Measurements from ENCODE around the gene PXDN.

Gene PXDN

DNA sequence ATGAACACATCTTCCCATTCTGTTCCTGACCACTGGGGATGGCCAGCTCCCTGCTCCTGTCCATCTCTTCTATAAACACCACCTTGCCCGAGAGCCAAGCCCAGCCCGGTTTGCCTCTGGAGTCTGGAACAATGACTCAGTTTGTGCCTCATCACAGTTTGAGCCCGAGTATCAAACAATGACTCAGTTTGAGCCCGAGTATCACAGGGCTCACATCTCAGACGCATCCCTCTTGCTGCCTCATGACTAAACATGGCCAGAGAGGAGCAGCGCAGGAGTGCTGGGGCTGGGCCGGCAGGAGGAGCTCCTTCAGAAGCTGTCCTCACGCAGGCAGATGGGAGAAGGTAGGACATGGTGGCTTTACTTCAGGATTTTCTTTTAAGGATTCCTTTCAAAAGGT is 68.7 kb downstream of the PXDN start:
- TF ChIP-seq ZNF23 (tag by site-specific recombination; IDR thresholded peaks at IDR 0.05; ENCODE audit: borderline replicate concordance): no peak
- TF ChIP-seq IKZF3 (tag by site-specific recombination; IDR thresholded peaks at IDR 0.05): no peak
- TF ChIP-seq, protein P1, sequence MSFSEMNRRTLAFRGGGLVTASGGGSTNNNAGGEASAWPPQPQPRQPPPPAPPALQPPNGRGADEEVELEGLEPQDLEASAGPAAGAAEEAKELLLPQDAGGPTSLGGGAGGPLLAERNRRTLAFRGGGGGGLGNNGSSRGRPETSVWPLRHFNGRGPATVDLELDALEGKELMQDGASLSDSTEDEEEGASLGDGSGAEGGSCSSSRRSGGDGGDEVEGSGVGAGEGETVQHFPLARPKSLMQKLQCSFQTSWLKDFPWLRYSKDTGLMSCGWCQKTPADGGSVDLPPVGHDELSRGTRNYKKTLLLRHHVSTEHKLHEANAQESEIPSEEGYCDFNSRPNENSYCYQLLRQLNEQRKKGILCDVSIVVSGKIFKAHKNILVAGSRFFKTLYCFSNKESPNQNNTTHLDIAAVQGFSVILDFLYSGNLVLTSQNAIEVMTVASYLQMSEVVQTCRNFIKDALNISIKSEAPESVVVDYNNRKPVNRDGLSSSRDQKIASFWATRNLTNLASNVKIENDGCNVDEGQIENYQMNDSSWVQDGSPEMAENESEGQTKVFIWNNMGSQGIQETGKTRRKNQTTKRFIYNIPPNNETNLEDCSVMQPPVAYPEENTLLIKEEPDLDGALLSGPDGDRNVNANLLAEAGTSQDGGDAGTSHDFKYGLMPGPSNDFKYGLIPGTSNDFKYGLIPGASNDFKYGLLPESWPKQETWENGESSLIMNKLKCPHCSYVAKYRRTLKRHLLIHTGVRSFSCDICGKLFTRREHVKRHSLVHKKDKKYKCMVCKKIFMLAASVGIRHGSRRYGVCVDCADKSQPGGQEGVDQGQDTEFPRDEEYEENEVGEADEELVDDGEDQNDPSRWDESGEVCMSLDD (tag by site-specific recombination; IDR thresholded peaks at IDR 0.05): no peak
- TF ChIP-seq, protein P2, sequence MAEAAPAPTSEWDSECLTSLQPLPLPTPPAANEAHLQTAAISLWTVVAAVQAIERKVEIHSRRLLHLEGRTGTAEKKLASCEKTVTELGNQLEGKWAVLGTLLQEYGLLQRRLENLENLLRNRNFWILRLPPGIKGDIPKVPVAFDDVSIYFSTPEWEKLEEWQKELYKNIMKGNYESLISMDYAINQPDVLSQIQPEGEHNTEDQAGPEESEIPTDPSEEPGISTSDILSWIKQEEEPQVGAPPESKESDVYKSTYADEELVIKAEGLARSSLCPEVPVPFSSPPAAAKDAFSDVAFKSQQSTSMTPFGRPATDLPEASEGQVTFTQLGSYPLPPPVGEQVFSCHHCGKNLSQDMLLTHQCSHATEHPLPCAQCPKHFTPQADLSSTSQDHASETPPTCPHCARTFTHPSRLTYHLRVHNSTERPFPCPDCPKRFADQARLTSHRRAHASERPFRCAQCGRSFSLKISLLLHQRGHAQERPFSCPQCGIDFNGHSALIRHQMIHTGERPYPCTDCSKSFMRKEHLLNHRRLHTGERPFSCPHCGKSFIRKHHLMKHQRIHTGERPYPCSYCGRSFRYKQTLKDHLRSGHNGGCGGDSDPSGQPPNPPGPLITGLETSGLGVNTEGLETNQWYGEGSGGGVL (tag by site-specific recombination; IDR thresholded peaks at IDR 0.05): no peak
- TF ChIP-seq ZNF426 (tag by site-specific recombination; IDR thresholded peaks at IDR 0.05): no peak
- TF ChIP-seq, protein P3, sequence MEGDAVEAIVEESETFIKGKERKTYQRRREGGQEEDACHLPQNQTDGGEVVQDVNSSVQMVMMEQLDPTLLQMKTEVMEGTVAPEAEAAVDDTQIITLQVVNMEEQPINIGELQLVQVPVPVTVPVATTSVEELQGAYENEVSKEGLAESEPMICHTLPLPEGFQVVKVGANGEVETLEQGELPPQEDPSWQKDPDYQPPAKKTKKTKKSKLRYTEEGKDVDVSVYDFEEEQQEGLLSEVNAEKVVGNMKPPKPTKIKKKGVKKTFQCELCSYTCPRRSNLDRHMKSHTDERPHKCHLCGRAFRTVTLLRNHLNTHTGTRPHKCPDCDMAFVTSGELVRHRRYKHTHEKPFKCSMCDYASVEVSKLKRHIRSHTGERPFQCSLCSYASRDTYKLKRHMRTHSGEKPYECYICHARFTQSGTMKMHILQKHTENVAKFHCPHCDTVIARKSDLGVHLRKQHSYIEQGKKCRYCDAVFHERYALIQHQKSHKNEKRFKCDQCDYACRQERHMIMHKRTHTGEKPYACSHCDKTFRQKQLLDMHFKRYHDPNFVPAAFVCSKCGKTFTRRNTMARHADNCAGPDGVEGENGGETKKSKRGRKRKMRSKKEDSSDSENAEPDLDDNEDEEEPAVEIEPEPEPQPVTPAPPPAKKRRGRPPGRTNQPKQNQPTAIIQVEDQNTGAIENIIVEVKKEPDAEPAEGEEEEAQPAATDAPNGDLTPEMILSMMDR (tag by site-specific recombination; IDR thresholded peaks at IDR 0.05): no peak
- TF ChIP-seq ZBTB17 (tag by site-specific recombination; IDR thresholded peaks at IDR 0.05): no peak
- TF ChIP-seq ZNF132 (tag by site-specific recombination; IDR thresholded peaks at IDR 0.05; ENCODE audit: borderline replicate concordance): no peak
- no peak for TF ChIP-seq ZNF707 (tag by site-specific recombination; IDR thresholded peaks at IDR 0.05)
- TF ChIP-seq ZNF248 (tag by site-specific recombination; IDR thresholded peaks at IDR 0.05): no peak
- TF ChIP-seq ZNF138 (tag by site-specific recombination; IDR thresholded peaks at IDR 0.05; ENCODE audit: borderline replicate concordance): no peak
- TF ChIP-seq ZNF354C (tag by site-specific recombination; IDR thresholded peaks at IDR 0.05; ENCODE audit: borderline replicate concordance, low read depth): no peak
- H3K4me3 ChIP-seq (ENCODE audit: low read depth, low read length): no peak overlapping the region
- no peaks in the 10 kb centered on the region for H3K9me3 ChIP-seq (ENCODE audit: control insufficient read depth, insufficient read depth, low read depth, low read length)
- H3K36me3 ChIP-seq (ENCODE audit: control insufficient read depth in 2 of 2, insufficient read depth in 1 of 2, low read length in 2 of 2): peaks cover 19 to 94% of the 10 kb centered on the region in 2 experiments
- no peaks in the 10 kb centered on the region for H3K4me1 ChIP-seq (ENCODE audit: control insufficient read depth, insufficient read depth, low read length)
- ChIA-PET CTCF (interaction anchor here (1.1 kb wide), 1 partner anchor 11 kb away, joined by 4 read pairs; no protein-coding TSS in a partner anchor), POLR2A (no interaction called here)
- no peak overlapping the region for H3K27ac ChIP-seq (ENCODE audit: extremely low read depth, low read depth, low read length)

DNA sequence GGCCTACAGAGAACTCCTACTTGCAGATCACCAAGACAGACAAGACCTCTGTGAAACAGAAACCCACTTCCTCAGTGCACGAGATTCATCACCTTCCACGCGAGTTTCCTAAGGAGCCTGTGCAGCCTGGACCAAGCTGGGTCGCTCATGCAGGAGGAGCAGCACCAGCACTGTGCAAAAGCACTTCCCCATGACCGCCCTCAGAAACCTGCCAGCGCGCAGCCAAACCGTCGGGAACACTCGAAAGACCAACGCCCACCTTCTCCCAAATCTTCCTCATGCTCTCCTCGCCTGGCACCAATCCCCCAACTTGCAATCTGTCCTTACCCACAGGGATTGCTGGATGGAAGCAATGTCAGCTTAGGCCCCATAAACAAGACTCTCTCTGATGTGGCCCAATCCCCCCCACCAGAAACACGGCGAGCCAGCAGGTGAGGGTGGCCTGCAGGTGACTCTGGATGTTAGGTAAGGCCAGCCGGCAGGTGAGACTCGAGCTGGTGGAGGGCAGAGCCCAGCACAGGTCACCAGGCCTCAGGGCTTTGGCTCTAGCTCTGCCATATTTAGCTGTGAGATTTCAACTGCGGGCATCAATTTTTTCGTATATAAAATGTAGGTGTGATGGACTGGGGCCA is 69.4 kb downstream of the PXDN start:
- no peak overlapping the region for H3K27ac ChIP-seq (ENCODE audit: extremely low read depth, low read depth, low read length)
- H3K36me3 ChIP-seq (ENCODE audit: control insufficient read depth in 2 of 2, insufficient read depth in 1 of 2, low read length in 2 of 2): peaks cover 17 to 89% of the 10 kb centered on the region in 2 experiments

More for the DNA sequence above, 69.4 kb downstream of the PXDN start:
- ChIA-PET POLR2A (no interaction called here), CTCF (interaction anchor here (0.8 to 1.1 kb wide), 2 partner anchors 11 to 142 kb away, joined by 4 read pairs; no protein-coding TSS in a partner anchor)
- no peak overlapping the region for H3K4me3 ChIP-seq (ENCODE audit: low read depth, low read length)
- H3K9me3 ChIP-seq (ENCODE audit: control insufficient read depth, insufficient read depth, low read depth, low read length): no peaks in the 10 kb centered on the region
- no peak for TF ChIP-seq ZNF138 (tag by site-specific recombination; IDR thresholded peaks at IDR 0.05; ENCODE audit: borderline replicate concordance)
- TF ChIP-seq ZNF510 (tag by site-specific recombination; IDR thresholded peaks at IDR 0.05; ENCODE audit: insufficient replicate concordance): no peak
- TF ChIP-seq, protein P4, sequence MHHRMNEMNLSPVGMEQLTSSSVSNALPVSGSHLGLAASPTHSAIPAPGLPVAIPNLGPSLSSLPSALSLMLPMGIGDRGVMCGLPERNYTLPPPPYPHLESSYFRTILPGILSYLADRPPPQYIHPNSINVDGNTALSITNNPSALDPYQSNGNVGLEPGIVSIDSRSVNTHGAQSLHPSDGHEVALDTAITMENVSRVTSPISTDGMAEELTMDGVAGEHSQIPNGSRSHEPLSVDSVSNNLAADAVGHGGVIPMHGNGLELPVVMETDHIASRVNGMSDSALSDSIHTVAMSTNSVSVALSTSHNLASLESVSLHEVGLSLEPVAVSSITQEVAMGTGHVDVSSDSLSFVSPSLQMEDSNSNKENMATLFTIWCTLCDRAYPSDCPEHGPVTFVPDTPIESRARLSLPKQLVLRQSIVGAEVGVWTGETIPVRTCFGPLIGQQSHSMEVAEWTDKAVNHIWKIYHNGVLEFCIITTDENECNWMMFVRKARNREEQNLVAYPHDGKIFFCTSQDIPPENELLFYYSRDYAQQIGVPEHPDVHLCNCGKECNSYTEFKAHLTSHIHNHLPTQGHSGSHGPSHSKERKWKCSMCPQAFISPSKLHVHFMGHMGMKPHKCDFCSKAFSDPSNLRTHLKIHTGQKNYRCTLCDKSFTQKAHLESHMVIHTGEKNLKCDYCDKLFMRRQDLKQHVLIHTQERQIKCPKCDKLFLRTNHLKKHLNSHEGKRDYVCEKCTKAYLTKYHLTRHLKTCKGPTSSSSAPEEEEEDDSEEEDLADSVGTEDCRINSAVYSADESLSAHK (tag by site-specific recombination; IDR thresholded peaks at IDR 0.05): no peak
- TF ChIP-seq ZNF660 (tag by site-specific recombination; IDR thresholded peaks at IDR 0.05): no peak
- no peak for TF ChIP-seq ZSCAN16 (tag by site-specific recombination; IDR thresholded peaks at IDR 0.05)
- no peak for TF ChIP-seq ZNF561 (tag by site-specific recombination; IDR thresholded peaks at IDR 0.05; ENCODE audit: borderline replicate concordance)
- no peak for TF ChIP-seq SCRT2 (tag by site-specific recombination; IDR thresholded peaks at IDR 0.05)
- TF ChIP-seq TCF7L2 (IDR thresholded peaks at IDR 0.05; ENCODE audit: borderline replicate concordance, low read depth, low read length): no peak
- no peak for TF ChIP-seq ZNF701 (tag by site-specific recombination; IDR thresholded peaks at IDR 0.05)
- no peak for TF ChIP-seq MZF1 (tag by site-specific recombination; IDR thresholded peaks at IDR 0.05; ENCODE audit: borderline replicate concordance)
- no peak for TF ChIP-seq ZFP3 (tag by site-specific recombination; IDR thresholded peaks at IDR 0.05; ENCODE audit: low read depth)
- no peaks in the 10 kb centered on the region for H3K4me1 ChIP-seq (ENCODE audit: control insufficient read depth, insufficient read depth, low read length)

All from HEK293 (cell line).